ENCODE measurements around the gene LRRC26.
A peak's percentile ranks its signal among the peaks of the same experiment; 100 is the strongest.

GRCh38 chr9:137174722-137175293 is 5.0 kb upstream of the LRRC26 start:
- TF ChIP-seq CTCF (optimal IDR thresholded peaks at IDR 0.05 in 1 of 3, IDR thresholded peaks at IDR 0.05 in 1 of 3, conservative IDR thresholded peaks at IDR 0.05 in 1 of 3; ENCODE audit: extremely low read depth in 1 of 3, insufficient read depth in 2 of 3, low read length in 3 of 3) (peak in 1 of 3 experiments; percentile 14), EZH2 (IDR thresholded peaks at IDR 0.05; ENCODE audit: low read length) (no peak)

Data from keratinocyte (primary cell).